ENCODE measurements around the gene MCUB. TPM values are rescaled to one million over a fixed set of nuclear protein-coding genes. Genes with fewer than 3 reads are reported as not detected.
"Not testable (repeated sequence)": the region's sequence is repeated elsewhere in the genome, so short reads cannot be mapped to it uniquely, and the experiment has no call there.

The MCUB gene
- total and polyA plus RNA-seq, 9 of the 15 experiments (the other 6 are each of a cell fraction or from before 2014, with no cell fraction given), result 1.4 to 21.5 (median 5.4) TPM

- Histone ChIP-seq H4K20me1 (replicated peaks; ENCODE audit: control insufficient read depth, insufficient read depth, low read length) (no peaks in the 10 kb centered on the region), H3K4me3 (no peak overlapping the region), H3K9ac (ENCODE audit: insufficient read depth in 1 of 2, low read depth in 2 of 2, low read length in 2 of 2) (no peak overlapping the region), H3K79me2 (ENCODE audit: control insufficient read depth, insufficient read depth, low read length) (no peaks in the 10 kb centered on the region), H2AFZ (ENCODE audit: low read depth, low read length) (no peak overlapping the region), H3K9me3 (replicated peaks; ENCODE audit: control insufficient read depth, insufficient read depth, low read depth, low read length) (no peaks in the 10 kb centered on the region), H3K9me1 (ENCODE audit: control insufficient read depth, insufficient read depth, low read length) (no peaks in the 10 kb centered on the region), H3K4me1 (replicated peaks in 1 of 2; ENCODE audit: control insufficient read depth in 2 of 2, insufficient read depth in 2 of 2, low read length in 2 of 2) (peaks cover 0 to 16% of the 10 kb centered on the region in 2 experiments; a peak in 4 of 5 replicates), H3K27ac (ENCODE audit: extremely low read depth, low read depth, low read length) (no peak overlapping the region), H3K27me3 (ENCODE audit: control insufficient read depth in 2 of 2, insufficient read depth in 2 of 2, low read length in 2 of 2) (no peaks in the 10 kb centered on the region), H3K4me2 (ENCODE audit: insufficient read depth, low read length) (no peak overlapping the region), H3K36me3 (ENCODE audit: control insufficient read depth, insufficient read depth, low read length) (no peaks in the 10 kb centered on the region)
- ChIA-PET CTCF (ENCODE audit: low intra/inter-chr PET ratio) (no interaction called here), POLR2A (interaction anchor here (0.6 kb wide), 1 partner anchor 64 kb away, joined by 3 read pairs; no protein-coding TSS in a partner anchor)
- no peak for TF ChIP-seq SRSF9 (IDR thresholded peaks at IDR 0.05; ENCODE audit: borderline replicate concordance, low read depth, low read length)
- no peak for TF ChIP-seq GATAD2B (IDR thresholded peaks at IDR 0.05; ENCODE audit: borderline replicate concordance)
- no peak for TF ChIP-seq ZNF778 (CRISPR knock-in tag; IDR thresholded peaks at IDR 0.05)
- no peak for TF ChIP-seq ARID1B (IDR thresholded peaks at IDR 0.05)
- TF ChIP-seq ETV6 (IDR thresholded peaks at IDR 0.05; ENCODE audit: borderline replicate concordance in 1 of 2, low read depth in 2 of 2, low read length in 1 of 2), result no peak
- no peak for TF ChIP-seq ETV6 (CRISPR knock-in tag; IDR thresholded peaks at IDR 0.05; ENCODE audit: borderline replicate concordance)
- TF ChIP-seq MTA3 (IDR thresholded peaks at IDR 0.05; ENCODE audit: borderline replicate concordance), result no peak
- in situ Hi-C loops (cut with MboI) (no loop called here), intact Hi-C loops (cut with micrococcal nuclease) (loop anchor here (5.0 kb wide), 1 partner anchor 63 kb away; no protein-coding TSS in a partner anchor)
- FAIRE-seq, result no peak
- WGBS (ENCODE audit: insufficient coverage, low coverage, missing lambda C conversion rate), result 59% methylated on average over 3 of the region's 3 CpGs
- no peak for DNase-seq (ENCODE audit: extremely low read depth in 1 of 4, low spot score in 3 of 4)
- no TSS peak for BruUV-seq (replicated peaks)
- ATAC-seq, result no peak
Measured at GRCh38 chr4:109578846-109579245, 18.8 kb downstream of the MCUB start.

DNA sequence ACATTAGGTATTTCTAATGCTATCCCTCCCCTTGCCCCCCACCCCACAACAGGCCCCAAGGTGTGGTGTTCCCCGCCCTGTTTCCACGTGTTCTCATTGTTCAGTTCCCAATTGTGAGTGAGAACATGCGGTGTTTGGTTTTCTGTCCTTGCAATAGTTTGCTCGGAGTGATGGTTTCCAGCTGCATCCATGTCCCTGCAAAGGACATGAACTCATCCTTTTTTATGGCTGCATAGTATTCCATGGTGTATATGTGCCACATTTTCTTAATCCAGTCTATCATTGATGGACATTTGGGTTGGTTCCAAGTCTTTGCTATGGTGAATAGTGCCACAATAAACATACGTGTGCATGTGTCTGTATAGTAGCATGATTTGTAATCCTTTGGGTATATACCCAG lies 20.0 kb downstream of the MCUB start:
- in situ Hi-C loops (cut with MboI), result not testable (repeated sequence)

More for the DNA sequence above, 20.0 kb downstream of the MCUB start:
- BruUV-seq (replicated peaks); H3K27ac ChIP-seq (ENCODE audit: extremely low read depth, low read depth, low read length); H3K9me1 ChIP-seq (ENCODE audit: control insufficient read depth, insufficient read depth, low read length); H3K79me2 ChIP-seq (ENCODE audit: control insufficient read depth, insufficient read depth, low read length); H3K4me1 ChIP-seq (replicated peaks in 1 of 2; ENCODE audit: control insufficient read depth in 2 of 2, insufficient read depth in 2 of 2, low read length in 2 of 2); H3K27me3 ChIP-seq (ENCODE audit: control insufficient read depth in 2 of 2, insufficient read depth in 2 of 2, low read length in 2 of 2); H2AFZ ChIP-seq (ENCODE audit: low read depth, low read length); H3K4me2 ChIP-seq (ENCODE audit: insufficient read depth, low read length); H3K36me3 ChIP-seq (ENCODE audit: control insufficient read depth, insufficient read depth, low read length); H3K9me3 ChIP-seq (replicated peaks; ENCODE audit: control insufficient read depth, insufficient read depth, low read depth, low read length); DNase-seq (ENCODE audit: extremely low read depth in 1 of 4, low spot score in 3 of 4); CTCF ChIA-PET (ENCODE audit: low intra/inter-chr PET ratio); ATAC-seq; H3K4me3 ChIP-seq; H4K20me1 ChIP-seq (replicated peaks; ENCODE audit: control insufficient read depth, insufficient read depth, low read length); FAIRE-seq; H3K9ac ChIP-seq (ENCODE audit: insufficient read depth in 1 of 2, low read depth in 2 of 2, low read length in 2 of 2); POLR2A ChIA-PET: not testable (repeated sequence)
- TF ChIP-seq ZNF146 (CRISPR knock-in tag; IDR thresholded peaks at IDR 0.05; ENCODE audit: unreplicated experiment) (peak; percentile 75), BCOR (IDR thresholded peaks at IDR 0.05) (peak; percentile 65; the same call in 1 of the 2 replicates)
- 11% methylated on average over 5 of the region's 5 CpGs for WGBS (ENCODE audit: insufficient coverage, low coverage, missing lambda C conversion rate)
- intact Hi-C loops (cut with micrococcal nuclease), result loop anchor here (5.0 kb wide), 1 partner anchor 62 kb away; no protein-coding TSS in a partner anchor
